ENCODE measurements around the gene SEC14L5. TPM values are rescaled to one million over a fixed set of nuclear protein-coding genes. Genes with fewer than 3 reads are reported as not detected.

The SEC14L5 gene
- total and polyA plus RNA-seq, 2 donors (not counting 3 experiments of a cell fraction or from before 2014, with no cell fraction given), result not detected

DNA sequence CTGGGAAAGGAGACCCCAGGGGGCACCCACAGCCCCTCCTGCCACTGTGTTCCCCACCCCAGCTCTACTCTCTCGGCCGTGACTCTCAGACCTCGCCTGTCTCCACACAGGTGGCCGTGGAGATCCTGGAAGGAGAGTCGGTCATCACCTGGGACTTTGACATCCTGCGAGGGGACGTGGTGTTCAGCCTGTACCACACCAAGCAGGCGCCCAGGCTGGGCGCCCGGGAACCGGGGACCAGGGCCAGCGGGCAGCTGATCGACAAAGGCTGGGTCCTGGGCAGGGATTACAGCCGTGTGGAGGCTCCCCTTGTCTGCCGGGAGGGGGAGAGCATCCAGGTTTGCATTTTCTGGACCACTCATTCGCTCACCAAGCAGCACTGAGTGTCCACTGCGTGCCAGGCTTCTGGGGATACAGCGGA, 50.2 kb downstream of the SEC14L5 start:
- ChIA-PET CTCF (no interaction called here), POLR2A (no interaction called here)
- H3K9me1 ChIP-seq (replicated peaks; ENCODE audit: control insufficient read depth, extremely low read depth, insufficient read depth, low read length), result no peaks in the 10 kb centered on the region
- H3K9ac ChIP-seq (replicated peaks; ENCODE audit: extremely low read depth, insufficient read depth, low read length), result no peak overlapping the region
- no TSS peak for BruUV-seq (replicated peaks)
- TF ChIP-seq, protein P1, sequence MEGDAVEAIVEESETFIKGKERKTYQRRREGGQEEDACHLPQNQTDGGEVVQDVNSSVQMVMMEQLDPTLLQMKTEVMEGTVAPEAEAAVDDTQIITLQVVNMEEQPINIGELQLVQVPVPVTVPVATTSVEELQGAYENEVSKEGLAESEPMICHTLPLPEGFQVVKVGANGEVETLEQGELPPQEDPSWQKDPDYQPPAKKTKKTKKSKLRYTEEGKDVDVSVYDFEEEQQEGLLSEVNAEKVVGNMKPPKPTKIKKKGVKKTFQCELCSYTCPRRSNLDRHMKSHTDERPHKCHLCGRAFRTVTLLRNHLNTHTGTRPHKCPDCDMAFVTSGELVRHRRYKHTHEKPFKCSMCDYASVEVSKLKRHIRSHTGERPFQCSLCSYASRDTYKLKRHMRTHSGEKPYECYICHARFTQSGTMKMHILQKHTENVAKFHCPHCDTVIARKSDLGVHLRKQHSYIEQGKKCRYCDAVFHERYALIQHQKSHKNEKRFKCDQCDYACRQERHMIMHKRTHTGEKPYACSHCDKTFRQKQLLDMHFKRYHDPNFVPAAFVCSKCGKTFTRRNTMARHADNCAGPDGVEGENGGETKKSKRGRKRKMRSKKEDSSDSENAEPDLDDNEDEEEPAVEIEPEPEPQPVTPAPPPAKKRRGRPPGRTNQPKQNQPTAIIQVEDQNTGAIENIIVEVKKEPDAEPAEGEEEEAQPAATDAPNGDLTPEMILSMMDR (IDR thresholded peaks at IDR 0.05; ENCODE audit: extremely low read depth in 1 of 2, insufficient read depth in 1 of 2, low read depth in 1 of 2, low read length in 2 of 2), result no peak
- TF ChIP-seq JUN (IDR thresholded peaks at IDR 0.05; ENCODE audit: borderline replicate concordance, insufficient read depth, insufficient read length, low read depth) (no peak), FOS (IDR thresholded peaks at IDR 0.05; ENCODE audit: borderline replicate concordance, insufficient read depth, low read length) (no peak), POLR2A (IDR thresholded peaks at IDR 0.05; ENCODE audit: low read depth, low read length) (no peak)
- TF ChIP-seq, protein P2, sequence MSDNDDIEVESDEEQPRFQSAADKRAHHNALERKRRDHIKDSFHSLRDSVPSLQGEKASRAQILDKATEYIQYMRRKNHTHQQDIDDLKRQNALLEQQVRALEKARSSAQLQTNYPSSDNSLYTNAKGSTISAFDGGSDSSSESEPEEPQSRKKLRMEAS (IDR thresholded peaks at IDR 0.05; ENCODE audit: insufficient read depth, insufficient read length), result no peak
- dilution Hi-C loops (cut with MboI; ENCODE audit: extremely low pct_ligation_motif_present, low sequenced_read_pairs) (no loop called here), intact Hi-C loops (cut with micrococcal nuclease) (no loop called here)
- no peaks in the 10 kb centered on the region for H3K9me3 ChIP-seq (replicated peaks; ENCODE audit: control insufficient read depth, insufficient read depth, low read length)
- no peak overlapping the region for H2AFZ ChIP-seq (ENCODE audit: low read depth, low read length)
- no peaks in the 10 kb centered on the region for H3K4me1 ChIP-seq (ENCODE audit: control insufficient read depth, extremely low read depth, insufficient read depth, low read length)
- no peak overlapping the region for H3K27ac ChIP-seq (ENCODE audit: insufficient read depth, low read depth, low read length)
- H3K4me3 ChIP-seq (replicated peaks in 1 of 3; ENCODE audit: insufficient read depth in 1 of 3, low read depth in 1 of 3, low read length in 3 of 3), result no peak overlapping the region
- H3K79me2 ChIP-seq (ENCODE audit: control insufficient read depth, insufficient read depth, low read length), result no peaks in the 10 kb centered on the region
- H3K36me3 ChIP-seq (ENCODE audit: control insufficient read depth in 2 of 2, extremely low read depth in 1 of 2, insufficient read depth in 2 of 2, low read length in 2 of 2), result no peaks in the 10 kb centered on the region
- DNase-seq (ENCODE audit: low read depth, low spot score), result no peak
- H3K4me2 ChIP-seq (ENCODE audit: insufficient read depth, low read length), result no peak overlapping the region
- no peak for FAIRE-seq
- H4K20me1 ChIP-seq (replicated peaks; ENCODE audit: control insufficient read depth, extremely low read depth, insufficient read depth, low read length), result no peaks in the 10 kb centered on the region
- H3K27me3 ChIP-seq (ENCODE audit: control insufficient read depth in 2 of 2, insufficient read depth in 2 of 2, low read length in 2 of 2), result no peaks in the 10 kb centered on the region

All from endothelial cell of umbilical vein (primary cell).